ENCODE measurements around the gene FAM83D.

DNA sequence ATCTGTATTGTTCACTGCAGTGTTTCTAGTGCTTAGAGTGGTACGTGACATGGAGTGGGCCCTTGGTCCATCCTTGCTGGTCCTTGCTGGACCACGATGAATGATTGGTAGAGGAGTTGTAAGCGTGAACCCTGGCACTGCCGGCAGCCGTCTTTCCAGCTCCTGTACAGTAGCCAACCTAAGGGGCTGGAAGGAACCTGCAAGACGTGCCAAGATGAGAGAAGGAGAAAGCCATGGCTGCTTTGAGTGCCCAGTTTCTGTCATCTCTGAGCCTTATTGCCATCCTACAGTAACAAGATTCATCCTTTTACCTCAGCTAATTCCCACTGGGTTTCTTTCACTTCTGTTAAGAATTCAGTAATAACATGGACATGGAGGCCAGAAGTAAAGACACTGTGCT, 41.9 kb downstream of the FAM83D start:
- TF ChIP-seq, protein P1, sequence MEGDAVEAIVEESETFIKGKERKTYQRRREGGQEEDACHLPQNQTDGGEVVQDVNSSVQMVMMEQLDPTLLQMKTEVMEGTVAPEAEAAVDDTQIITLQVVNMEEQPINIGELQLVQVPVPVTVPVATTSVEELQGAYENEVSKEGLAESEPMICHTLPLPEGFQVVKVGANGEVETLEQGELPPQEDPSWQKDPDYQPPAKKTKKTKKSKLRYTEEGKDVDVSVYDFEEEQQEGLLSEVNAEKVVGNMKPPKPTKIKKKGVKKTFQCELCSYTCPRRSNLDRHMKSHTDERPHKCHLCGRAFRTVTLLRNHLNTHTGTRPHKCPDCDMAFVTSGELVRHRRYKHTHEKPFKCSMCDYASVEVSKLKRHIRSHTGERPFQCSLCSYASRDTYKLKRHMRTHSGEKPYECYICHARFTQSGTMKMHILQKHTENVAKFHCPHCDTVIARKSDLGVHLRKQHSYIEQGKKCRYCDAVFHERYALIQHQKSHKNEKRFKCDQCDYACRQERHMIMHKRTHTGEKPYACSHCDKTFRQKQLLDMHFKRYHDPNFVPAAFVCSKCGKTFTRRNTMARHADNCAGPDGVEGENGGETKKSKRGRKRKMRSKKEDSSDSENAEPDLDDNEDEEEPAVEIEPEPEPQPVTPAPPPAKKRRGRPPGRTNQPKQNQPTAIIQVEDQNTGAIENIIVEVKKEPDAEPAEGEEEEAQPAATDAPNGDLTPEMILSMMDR (IDR thresholded peaks at IDR 0.05; ENCODE audit: poor library complexity, severe bottlenecking), result no peak
- TF ChIP-seq EZH2 (IDR thresholded peaks at IDR 0.05; ENCODE audit: borderline replicate concordance, insufficient read depth, low read length, poor library complexity, severe bottlenecking) (no peak), RAD21 (conservative IDR thresholded peaks at IDR 0.05) (no peak), POLR2AphosphoS5 (IDR thresholded peaks at IDR 0.05) (no peak)
